GM13976 (cell line): ENCODE data around the gene CDC42BPG.
A peak's percentile ranks its signal among the peaks of the same experiment; 100 is the strongest.
"Not testable (repeated sequence)": the region's sequence is repeated elsewhere in the genome, so short reads cannot be mapped to it uniquely, and the experiment has no call there.

Experiments used
- DNase-seq: peaks from one replicate; pipeline ENCODE4 v3.0.0; 2012; ENCODE audit warnings: low spot score
- CTCF ChIP-seq: IDR thresholded peaks from 2 replicates; pipeline ENCODE4 v1.5.1; 2012; ENCODE audit warnings: borderline replicate concordance, mild to moderate bottlenecking; ENCODE audit not compliant: insufficient read depth; ENCODE audit errors: extremely low read depth, missing control alignments, control extremely low read depth
- in situ Hi-C: fragments of 300-500 bp; cut with MboI; formaldehyde crosslinking; loops from one replicate; pipeline ENCODE4 v1.12.0; 2022; ENCODE audit warnings: low sequenced_read_pairs, mixed read lengths, inconsistent platforms; ENCODE audit not compliant: unreplicated experiment

The CDC42BPG gene

GRCh38 chr11:64848826-64849597 lies 4.6 kb upstream of the CDC42BPG start:
- in situ Hi-C loops, result loop anchor here (5.0 kb wide), 1 partner anchor 43 kb away; no protein-coding TSS in a partner anchor

GRCh38 chr11:64848214-64848825 lies 3.9 kb upstream of the CDC42BPG start:
- no peak for TF ChIP-seq CTCF
- in situ Hi-C loops, result loop anchor here (5.0 kb wide), 1 partner anchor 44 kb away; no protein-coding TSS in a partner anchor
- no peak for DNase-seq

More at GRCh38 chr11:64848826-64849597, 4.6 kb upstream of the CDC42BPG start:
- peak; percentile 14 for TF ChIP-seq CTCF
- no peak for DNase-seq

- peak; percentile 90 for DNase-seq
- peak; percentile 95 for TF ChIP-seq CTCF
- in situ Hi-C loops, result loop anchor here (5.0 kb wide), 1 partner anchor 45 kb away; no protein-coding TSS in a partner anchor
Measured at GRCh38 chr11:64846998-64847666, 2.7 kb upstream of the CDC42BPG start.

- in situ Hi-C loops, result loop anchor here (5.0 kb wide), 1 partner anchor 47 kb away; no protein-coding TSS in a partner anchor
- DNase-seq, result not testable (repeated sequence)
Measured at GRCh38 chr11:64845776-64846129, 1.3 kb upstream of the CDC42BPG start.

GRCh38 chr11:64845129-64845775 lies 799 bp upstream of the CDC42BPG start:
- in situ Hi-C loops, result loop anchor here (5.0 kb wide), 1 partner anchor 47 kb away; no protein-coding TSS in a partner anchor
- DNase-seq, result no peak
- TF ChIP-seq CTCF, result no peak

GRCh38 chr11:64843686-64844329 lies 645 bp downstream of the CDC42BPG start:
- TF ChIP-seq CTCF, result no peak
- in situ Hi-C loops, result no loop called here
- no peak for DNase-seq
